Measurements from ENCODE around the gene GLI3. TPM values are rescaled to one million over a fixed set of nuclear protein-coding genes. Genes with fewer than 3 reads are reported as not detected.

The GLI3 gene
- total RNA-seq, 2 experiments from 2014 or later = 0.12 TPM; not detected in 1

GRCh38 chr7:42104694-42105093, 132.3 kb downstream of the GLI3 start:
- Mint-ChIP-seq H3K27ac (no peak overlapping the region), H3K4me1 (no peaks in the 10 kb centered on the region)
- POLR2A ChIA-PET = no interaction called here

GRCh38 chr7:42104231-42104630, 132.8 kb downstream of the GLI3 start:
- ChIA-PET POLR2A (no interaction called here), CTCF (no interaction called here)
- no peaks in the 10 kb centered on the region for H3K9me3 Mint-ChIP-seq
- H3K27me3 Mint-ChIP-seq = no peaks in the 10 kb centered on the region
- no peaks in the 10 kb centered on the region for H3K36me3 Mint-ChIP-seq (ENCODE audit: low read depth)
- H3K27ac Mint-ChIP-seq = no peak overlapping the region
- H3K4me1 Mint-ChIP-seq = no peaks in the 10 kb centered on the region
- H3K4me3 Mint-ChIP-seq = no peak overlapping the region
- no peak for DNase-seq

More at GRCh38 chr7:42104694-42105093, 132.3 kb downstream of the GLI3 start:
- CTCF ChIA-PET = no interaction called here
- Mint-ChIP-seq H3K9me3 (no peaks in the 10 kb centered on the region), H3K36me3 (ENCODE audit: low read depth) (no peaks in the 10 kb centered on the region), H3K27me3 (no peaks in the 10 kb centered on the region), H3K4me3 (no peak overlapping the region)
- DNase-seq = no peak

DNA sequence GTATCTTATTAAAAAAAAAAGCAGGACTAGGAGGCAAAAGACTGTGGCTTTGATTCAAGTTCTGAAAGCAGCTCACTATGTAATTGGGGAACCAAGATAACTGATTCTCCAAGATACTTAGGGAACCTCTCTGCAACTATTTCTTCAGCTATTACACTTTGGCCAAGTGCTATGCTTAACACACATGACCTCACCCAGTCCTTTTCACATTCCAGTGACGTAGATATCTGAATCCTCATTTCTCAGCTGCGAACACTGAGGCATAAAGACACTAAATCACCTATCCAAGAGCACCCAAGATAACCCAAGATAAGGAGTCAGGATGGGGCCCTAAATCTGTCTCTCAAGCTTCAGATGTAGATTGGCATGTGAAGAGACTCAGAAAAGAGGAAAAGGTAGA, 133.6 kb downstream of the GLI3 start:
- Mint-ChIP-seq H3K36me3 (ENCODE audit: low read depth) (no peaks in the 10 kb centered on the region), H3K27me3 (no peaks in the 10 kb centered on the region), H3K27ac (no peak overlapping the region), H3K9me3 (no peaks in the 10 kb centered on the region), H3K4me1 (no peaks in the 10 kb centered on the region), H3K4me3 (no peak overlapping the region)
- no peak for DNase-seq
- POLR2A ChIA-PET = no interaction called here
- CTCF ChIA-PET = interaction anchor here (0.8 kb wide), 1 partner anchor 18 kb away, joined by 4 read pairs; no protein-coding TSS in a partner anchor

DNA sequence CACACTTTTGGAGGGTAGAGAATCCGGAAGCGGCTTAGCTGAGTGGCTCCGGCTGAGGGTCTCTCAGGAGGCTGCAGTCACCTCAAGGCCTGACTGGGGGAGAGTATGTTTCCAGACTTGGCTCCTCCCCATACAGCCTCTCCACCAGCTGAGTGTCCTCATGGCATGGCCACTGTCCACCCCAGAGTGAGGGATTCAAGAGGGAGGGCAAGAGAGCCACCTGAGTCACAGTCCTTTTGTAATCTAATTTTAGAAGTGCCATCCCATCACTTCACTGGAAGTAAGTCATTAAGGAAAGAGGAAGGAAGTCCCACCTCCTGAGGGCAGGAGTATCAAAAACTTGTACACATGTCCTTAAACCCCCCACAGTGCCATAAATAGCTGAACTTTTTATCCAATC, 134.0 kb downstream of the GLI3 start:
- H3K4me1 Mint-ChIP-seq = no peaks in the 10 kb centered on the region
- H3K27me3 Mint-ChIP-seq = no peaks in the 10 kb centered on the region
- no peak overlapping the region for H3K4me3 Mint-ChIP-seq
- ChIA-PET POLR2A (no interaction called here), CTCF (interaction anchor here (0.8 kb wide), 1 partner anchor 18 kb away, joined by 4 read pairs; no protein-coding TSS in a partner anchor)
- no peak overlapping the region for H3K27ac Mint-ChIP-seq
- no peaks in the 10 kb centered on the region for H3K9me3 Mint-ChIP-seq
- DNase-seq = no peak
- H3K36me3 Mint-ChIP-seq (ENCODE audit: low read depth) = no peaks in the 10 kb centered on the region

DNA sequence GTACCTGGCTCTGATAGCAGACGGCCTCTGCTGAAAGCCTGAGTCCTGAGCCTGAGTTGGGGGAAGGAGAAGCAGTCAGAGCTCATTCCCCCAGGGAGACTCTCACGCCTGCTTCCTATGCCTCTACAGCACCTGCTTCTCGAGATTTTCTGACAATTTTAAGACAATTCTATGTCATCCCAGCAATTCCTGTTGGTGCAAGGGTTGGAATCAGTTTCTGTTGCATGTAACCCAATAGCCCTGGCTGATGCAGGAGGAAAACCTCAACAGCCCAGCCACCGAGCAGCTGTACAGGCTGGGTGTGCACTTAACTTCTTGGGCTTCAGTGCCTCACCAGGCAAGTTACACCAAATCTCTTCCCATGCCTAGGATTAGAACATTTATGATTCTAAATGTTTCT, 134.7 kb downstream of the GLI3 start:
- no peak overlapping the region for H3K27ac Mint-ChIP-seq
- H3K9me3 Mint-ChIP-seq = no peaks in the 10 kb centered on the region
- no peaks in the 10 kb centered on the region for H3K36me3 Mint-ChIP-seq (ENCODE audit: low read depth)
- DNase-seq = no peak
- no peaks in the 10 kb centered on the region for H3K27me3 Mint-ChIP-seq
- POLR2A ChIA-PET = no interaction called here
- H3K4me3 Mint-ChIP-seq = no peak overlapping the region
- H3K4me1 Mint-ChIP-seq = no peaks in the 10 kb centered on the region
- CTCF ChIA-PET = no interaction called here

GRCh38 chr7:42100156-42100508, 136.9 kb downstream of the GLI3 start:
- CTCF ChIA-PET = no interaction called here
- H3K9me3 Mint-ChIP-seq = no peaks in the 10 kb centered on the region
- POLR2A ChIA-PET = no interaction called here
- H3K4me3 Mint-ChIP-seq = no peak overlapping the region
- no peaks in the 10 kb centered on the region for H3K27me3 Mint-ChIP-seq
- no peaks in the 10 kb centered on the region for H3K36me3 Mint-ChIP-seq (ENCODE audit: low read depth)
- H3K4me1 Mint-ChIP-seq = no peaks in the 10 kb centered on the region
- DNase-seq = no peak
- H3K27ac Mint-ChIP-seq = no peak overlapping the region

DNA sequence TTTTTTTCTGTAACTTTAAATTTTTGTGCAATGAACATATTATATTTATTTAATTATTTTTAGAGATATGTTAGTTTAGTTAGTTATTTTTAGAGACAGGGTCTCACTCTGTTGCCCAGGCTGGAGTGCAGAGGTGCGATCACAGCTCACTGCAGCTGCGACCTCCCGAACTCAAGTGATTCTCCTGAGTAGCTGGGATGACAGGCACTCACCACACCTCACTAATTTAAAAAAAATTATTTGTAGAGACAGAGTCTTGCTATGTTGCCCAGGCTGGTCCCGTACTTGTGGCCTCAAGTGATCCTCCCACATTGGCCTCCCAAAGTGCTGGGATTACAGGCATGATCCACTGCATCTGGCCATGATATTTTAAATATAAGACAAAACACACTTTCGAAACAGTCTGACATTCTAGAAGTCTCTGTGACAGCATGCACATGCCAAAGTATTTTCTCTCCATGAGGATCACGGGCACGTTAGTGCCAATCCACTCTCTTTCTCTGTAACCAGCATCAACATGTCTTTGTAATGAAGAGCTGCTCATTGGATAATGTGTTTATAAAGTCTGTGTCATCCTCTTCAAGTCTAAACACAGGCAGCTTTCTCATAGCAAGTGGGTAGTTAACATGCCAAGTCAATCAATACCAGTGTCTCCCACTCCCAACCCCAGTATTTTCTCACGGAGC, 137.4 kb downstream of the GLI3 start:
- H3K4me3 Mint-ChIP-seq = no peak overlapping the region
- H3K4me1 Mint-ChIP-seq = no peaks in the 10 kb centered on the region
- H3K27me3 Mint-ChIP-seq = no peaks in the 10 kb centered on the region
- CTCF ChIA-PET = no interaction called here
- POLR2A ChIA-PET = no interaction called here
- no peak overlapping the region for H3K27ac Mint-ChIP-seq
- H3K9me3 Mint-ChIP-seq = no peaks in the 10 kb centered on the region
- DNase-seq = no peak
- H3K36me3 Mint-ChIP-seq (ENCODE audit: low read depth) = no peaks in the 10 kb centered on the region

GRCh38 chr7:42099066-42099465, 137.9 kb downstream of the GLI3 start:
- no peaks in the 10 kb centered on the region for H3K27me3 Mint-ChIP-seq
- POLR2A ChIA-PET = no interaction called here

GRCh38 chr7:42097752-42098151, 139.3 kb downstream of the GLI3 start:
- POLR2A ChIA-PET = no interaction called here
- no peaks in the 10 kb centered on the region for H3K9me3 Mint-ChIP-seq
- no peaks in the 10 kb centered on the region for H3K36me3 Mint-ChIP-seq (ENCODE audit: low read depth)
- no peak overlapping the region for H3K4me3 Mint-ChIP-seq
- DNase-seq = no peak
- H3K27me3 Mint-ChIP-seq = no peaks in the 10 kb centered on the region
- no peak overlapping the region for H3K27ac Mint-ChIP-seq
- CTCF ChIA-PET = no interaction called here
- H3K4me1 Mint-ChIP-seq = no peaks in the 10 kb centered on the region

More at GRCh38 chr7:42099066-42099465, 137.9 kb downstream of the GLI3 start:
- no peak overlapping the region for H3K27ac Mint-ChIP-seq
- H3K36me3 Mint-ChIP-seq (ENCODE audit: low read depth) = no peaks in the 10 kb centered on the region
- DNase-seq = no peak
- no peaks in the 10 kb centered on the region for H3K9me3 Mint-ChIP-seq
- H3K4me3 Mint-ChIP-seq = no peak overlapping the region
- CTCF ChIA-PET = no interaction called here
- H3K4me1 Mint-ChIP-seq = no peaks in the 10 kb centered on the region

GRCh38 chr7:42096681-42097561, 140.1 kb downstream of the GLI3 start:
- Mint-ChIP-seq H3K9me3 (no peaks in the 10 kb centered on the region), H3K4me3 (no peak overlapping the region), H3K27me3 (no peaks in the 10 kb centered on the region), H3K4me1 (no peaks in the 10 kb centered on the region), H3K27ac (no peak overlapping the region), H3K36me3 (ENCODE audit: low read depth) (no peaks in the 10 kb centered on the region)
- no peak for DNase-seq
- POLR2A ChIA-PET = no interaction called here
- CTCF ChIA-PET = no interaction called here

- Mint-ChIP-seq H3K9me3 (no peaks in the 10 kb centered on the region), H3K4me1 (no peaks in the 10 kb centered on the region), H3K4me3 (no peak overlapping the region), H3K27me3 (no peaks in the 10 kb centered on the region), H3K36me3 (ENCODE audit: low read depth) (no peaks in the 10 kb centered on the region), H3K27ac (no peak overlapping the region)
- POLR2A ChIA-PET = no interaction called here
- DNase-seq = no peak
- CTCF ChIA-PET = no interaction called here
These were observed 140.7 kb downstream of the GLI3 start for GRCh38 chr7:42096268-42096667.

GRCh38 chr7:42095791-42096190, 141.2 kb downstream of the GLI3 start:
- H3K36me3 Mint-ChIP-seq (ENCODE audit: low read depth) = no peaks in the 10 kb centered on the region
- no peaks in the 10 kb centered on the region for H3K27me3 Mint-ChIP-seq
- H3K4me3 Mint-ChIP-seq = no peak overlapping the region
- H3K4me1 Mint-ChIP-seq = no peaks in the 10 kb centered on the region
- POLR2A ChIA-PET = no interaction called here
- CTCF ChIA-PET = no interaction called here
- H3K9me3 Mint-ChIP-seq = no peaks in the 10 kb centered on the region
- DNase-seq = no peak
- no peak overlapping the region for H3K27ac Mint-ChIP-seq

- ChIA-PET POLR2A (no interaction called here), CTCF (no interaction called here)
- H3K9me3 Mint-ChIP-seq = no peaks in the 10 kb centered on the region
- H3K27ac Mint-ChIP-seq = peak overlapping the region; percentile 9
- H3K4me1 Mint-ChIP-seq = no peaks in the 10 kb centered on the region
- DNase-seq = no peak
- H3K27me3 Mint-ChIP-seq = no peaks in the 10 kb centered on the region
- H3K4me3 Mint-ChIP-seq = no peak overlapping the region
- H3K36me3 Mint-ChIP-seq (ENCODE audit: low read depth) = no peaks in the 10 kb centered on the region
These were observed 143.6 kb downstream of the GLI3 start for GRCh38 chr7:42093349-42093905.
